Duodenal mucosa (tissue), 2 donors: ENCODE data around the gene MYO15A.

ENCODE experiments used
- H3K27ac ChIP-seq: one replicate; pipeline ENCODE4 v1.7.0; 2013; ENCODE audit warnings: low read depth, low read length
- H3K27me3 ChIP-seq, 2 donors: one replicate each; pipeline ENCODE4 v1.7.0; 2013; ENCODE audit warnings: low read length in 2 of 2, control low read depth in 1 of 2; ENCODE audit not compliant: insufficient read depth in 2 of 2, control insufficient read depth in 1 of 2
- H3K36me3 ChIP-seq, 2 donors: one replicate each; pipeline ENCODE4 v1.7.0; 2013; ENCODE audit warnings: low read length in 2 of 2, control low read depth in 1 of 2; ENCODE audit not compliant: insufficient read depth in 2 of 2, control insufficient read depth in 1 of 2
- H3K4me1 ChIP-seq, 2 donors: one replicate each; pipeline ENCODE4 v1.7.0; 2013; ENCODE audit warnings: low read length in 2 of 2, control low read depth in 1 of 2; ENCODE audit not compliant: insufficient read depth in 2 of 2, control insufficient read depth in 1 of 2
- H3K4me3 ChIP-seq, 2 donors: one replicate each; pipeline ENCODE4 v1.7.0; 2013; ENCODE audit warnings: low read length in 2 of 2, low read depth in 1 of 2
- H3K9ac ChIP-seq, 2 donors: one replicate each; pipeline ENCODE4 v1.7.0; 2013; ENCODE audit warnings: low read length in 2 of 2, low read depth in 1 of 2
- H3K9me3 ChIP-seq, 2 donors: one replicate each; pipeline ENCODE4 v1.7.0; 2013; ENCODE audit warnings: low read length in 2 of 2, control low read depth in 1 of 2; ENCODE audit not compliant: control insufficient read depth in 1 of 2

The MYO15A gene, protein sequence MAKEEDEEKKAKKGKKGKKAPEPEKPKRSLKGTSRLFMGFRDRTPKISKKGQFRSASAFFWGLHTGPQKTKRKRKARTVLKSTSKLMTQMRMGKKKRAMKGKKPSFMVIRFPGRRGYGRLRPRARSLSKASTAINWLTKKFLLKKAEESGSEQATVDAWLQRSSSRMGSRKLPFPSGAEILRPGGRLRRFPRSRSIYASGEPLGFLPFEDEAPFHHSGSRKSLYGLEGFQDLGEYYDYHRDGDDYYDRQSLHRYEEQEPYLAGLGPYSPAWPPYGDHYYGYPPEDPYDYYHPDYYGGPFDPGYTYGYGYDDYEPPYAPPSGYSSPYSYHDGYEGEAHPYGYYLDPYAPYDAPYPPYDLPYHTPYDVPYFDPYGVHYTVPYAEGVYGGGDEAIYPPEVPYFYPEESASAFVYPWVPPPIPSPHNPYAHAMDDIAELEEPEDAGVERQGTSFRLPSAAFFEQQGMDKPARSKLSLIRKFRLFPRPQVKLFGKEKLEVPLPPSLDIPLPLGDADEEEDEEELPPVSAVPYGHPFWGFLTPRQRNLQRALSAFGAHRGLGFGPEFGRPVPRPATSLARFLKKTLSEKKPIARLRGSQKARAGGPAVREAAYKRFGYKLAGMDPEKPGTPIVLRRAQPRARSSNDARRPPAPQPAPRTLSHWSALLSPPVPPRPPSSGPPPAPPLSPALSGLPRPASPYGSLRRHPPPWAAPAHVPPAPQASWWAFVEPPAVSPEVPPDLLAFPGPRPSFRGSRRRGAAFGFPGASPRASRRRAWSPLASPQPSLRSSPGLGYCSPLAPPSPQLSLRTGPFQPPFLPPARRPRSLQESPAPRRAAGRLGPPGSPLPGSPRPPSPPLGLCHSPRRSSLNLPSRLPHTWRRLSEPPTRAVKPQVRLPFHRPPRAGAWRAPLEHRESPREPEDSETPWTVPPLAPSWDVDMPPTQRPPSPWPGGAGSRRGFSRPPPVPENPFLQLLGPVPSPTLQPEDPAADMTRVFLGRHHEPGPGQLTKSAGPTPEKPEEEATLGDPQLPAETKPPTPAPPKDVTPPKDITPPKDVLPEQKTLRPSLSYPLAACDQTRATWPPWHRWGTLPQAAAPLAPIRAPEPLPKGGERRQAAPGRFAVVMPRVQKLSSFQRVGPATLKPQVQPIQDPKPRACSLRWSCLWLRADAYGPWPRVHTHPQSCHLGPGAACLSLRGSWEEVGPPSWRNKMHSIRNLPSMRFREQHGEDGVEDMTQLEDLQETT (N-terminal part only)

DNA sequence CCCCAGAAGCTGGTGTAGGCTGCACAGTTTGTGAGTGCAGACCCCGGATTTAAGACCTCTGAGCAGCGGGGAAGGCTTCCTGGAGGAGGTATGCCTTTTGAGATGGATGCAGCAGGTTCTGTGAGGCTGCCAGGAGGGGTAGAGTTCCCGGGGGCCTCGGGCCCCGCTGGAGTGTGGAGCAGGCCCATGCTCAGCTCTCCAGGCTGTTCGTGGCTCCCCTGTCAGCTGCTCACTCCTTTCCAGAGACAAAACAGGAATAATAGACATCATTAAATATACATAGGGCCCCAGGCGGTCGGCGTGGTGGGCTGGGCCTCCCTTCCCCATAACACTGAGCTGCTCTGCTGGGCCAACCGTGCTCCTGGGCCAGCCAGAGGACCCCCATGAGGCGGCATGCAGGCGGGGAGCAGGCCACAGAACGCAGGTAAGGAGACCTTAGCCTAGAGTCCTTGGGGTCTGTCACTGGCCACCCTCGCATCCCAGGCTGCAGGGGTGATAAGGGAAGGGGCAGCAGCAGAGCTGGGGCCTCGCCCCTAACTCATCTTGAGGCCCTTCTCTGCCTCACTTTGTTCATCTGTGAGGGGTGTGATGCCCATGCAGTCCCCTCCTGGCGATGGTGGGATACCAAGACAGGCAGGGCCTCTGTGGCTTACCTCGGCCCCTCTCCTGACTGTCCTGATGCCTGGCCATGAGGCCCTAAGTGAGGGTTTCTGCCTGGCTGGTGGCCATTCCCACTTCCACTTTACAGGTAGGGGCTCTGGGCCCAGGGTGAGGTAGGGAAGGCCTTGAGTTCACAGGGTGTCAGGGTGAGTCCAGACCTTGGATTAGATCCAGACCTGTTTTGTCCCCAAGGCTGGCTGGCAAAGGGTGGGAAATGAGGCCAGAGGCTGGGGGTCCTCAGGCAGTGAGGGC lies at the start of gene MYO15A:
Gene MYO15A (plus strand): TSS at position 356 of the 912 bp plus-strand sequence. CDS start 10,045 bp downstream, outside the sequence.
- Histone ChIP-seq H3K27ac (no peak within 1 kb of the TSS), H3K36me3 (peaks cover 6 to 18% of the 10 kb centered on the region in 2 donors), H3K4me1 (no peaks in the 10 kb centered on the region), H3K27me3 (no peaks in the 10 kb centered on the region), H3K4me3 (no peak within 1 kb of the TSS), H3K9ac (no peak within 1 kb of the TSS), H3K9me3 (no peaks in the 10 kb centered on the region)

DNA sequence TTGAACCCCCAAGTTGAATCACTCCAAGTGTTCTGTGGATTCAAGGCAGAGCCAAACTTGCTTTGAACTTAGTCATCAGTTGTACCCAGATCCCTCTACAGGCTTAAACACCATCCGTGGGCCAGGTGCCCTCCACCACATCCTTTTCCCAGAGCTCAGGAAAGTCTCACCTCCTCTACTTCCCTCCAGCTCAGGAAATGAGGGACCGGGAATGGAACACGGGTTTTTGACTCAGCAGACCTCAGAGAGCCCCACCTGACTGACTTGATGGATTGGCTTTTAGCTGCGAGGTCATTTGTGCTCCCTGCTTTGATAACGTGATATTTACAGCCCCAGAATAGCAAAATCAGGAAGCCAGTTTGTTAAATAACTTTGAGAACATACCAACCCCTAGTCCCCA lies 49.3 kb upstream of the MYO15A start:
- Histone ChIP-seq H3K36me3 (peaks cover 29 to 51% of the 10 kb centered on the region in 2 donors), H3K4me1 (no peaks in the 10 kb centered on the region), H3K27me3 (no peaks in the 10 kb centered on the region), H3K4me3 (no peak overlapping the region), H3K27ac (no peak overlapping the region), H3K9ac (no peak overlapping the region), H3K9me3 (no peaks in the 10 kb centered on the region)

DNA sequence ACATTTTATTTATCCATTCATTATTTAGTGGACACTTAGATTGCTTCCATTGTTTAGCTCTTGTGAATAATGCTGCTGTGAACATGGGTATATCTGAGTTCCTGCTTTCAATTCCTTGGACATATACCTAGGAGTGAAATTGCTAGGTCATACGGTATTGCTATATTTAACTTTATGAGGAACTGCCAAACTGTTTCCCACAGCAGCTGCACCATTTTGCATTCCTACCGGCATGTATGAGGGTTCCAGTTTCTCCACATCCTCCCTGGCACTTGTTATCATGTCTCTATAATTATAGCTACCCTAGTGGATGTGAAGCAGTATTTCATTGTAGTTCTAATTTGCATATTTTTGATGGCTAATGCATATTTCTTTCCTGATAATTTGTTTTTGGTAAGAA lies 44.5 kb upstream of the MYO15A start:
- Histone ChIP-seq H3K27ac (no peak overlapping the region), H3K9ac (no peak overlapping the region), H3K36me3 (peaks cover 9 to 51% of the 10 kb centered on the region in 2 donors), H3K9me3 (no peaks in the 10 kb centered on the region), H3K4me3 (no peak overlapping the region), H3K27me3 (no peaks in the 10 kb centered on the region), H3K4me1 (no peaks in the 10 kb centered on the region)

DNA sequence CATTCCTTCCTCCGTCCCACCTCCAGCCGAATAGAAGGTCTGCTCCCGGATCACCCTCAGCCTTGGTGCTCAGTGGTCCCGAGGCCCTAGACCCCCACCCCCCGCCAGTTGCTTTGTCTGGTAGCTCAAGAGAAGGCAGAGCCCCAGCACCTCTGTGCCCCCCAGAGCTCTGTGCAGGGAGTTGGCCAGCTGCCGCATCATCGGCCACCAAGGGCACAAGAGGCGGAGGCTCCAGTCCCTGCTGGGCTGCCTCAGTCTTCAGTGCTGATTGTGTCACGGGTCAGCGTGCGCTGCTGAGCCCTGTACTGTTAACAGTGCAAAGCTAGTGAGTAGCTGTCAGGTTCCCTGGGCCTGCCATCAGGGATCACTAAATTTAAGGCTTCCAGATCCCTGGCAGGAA lies 43.0 kb upstream of the MYO15A start:
- peaks cover 6 to 46% of the 10 kb centered on the region in 2 donors for H3K36me3 ChIP-seq
- H3K9me3 ChIP-seq: no peaks in the 10 kb centered on the region
- no peak overlapping the region for H3K9ac ChIP-seq
- no peak overlapping the region for H3K27ac ChIP-seq
- no peaks in the 10 kb centered on the region for H3K27me3 ChIP-seq
- no peak overlapping the region for H3K4me3 ChIP-seq
- no peaks in the 10 kb centered on the region for H3K4me1 ChIP-seq

DNA sequence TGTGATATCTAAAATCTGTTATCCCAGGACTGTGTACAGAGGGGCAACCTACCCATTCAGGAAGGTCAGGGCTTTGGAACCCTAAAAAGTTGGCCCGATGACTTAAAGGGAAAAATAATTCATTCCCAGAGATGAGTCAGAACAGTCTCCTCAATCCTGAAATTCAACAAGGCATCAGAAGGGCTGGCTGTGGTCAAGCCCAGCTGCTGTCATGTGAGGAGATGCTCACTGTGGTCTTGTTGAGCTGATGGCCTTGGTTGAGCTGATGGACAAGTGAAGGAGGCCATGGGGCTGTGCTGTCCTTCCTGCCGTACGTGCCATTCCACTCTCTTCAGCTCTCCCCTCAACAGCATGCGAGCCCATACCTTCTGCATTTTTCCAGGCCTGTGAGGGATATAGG lies 41.7 kb upstream of the MYO15A start:
- Histone ChIP-seq H3K27me3 (no peaks in the 10 kb centered on the region), H3K27ac (no peak overlapping the region), H3K9me3 (no peaks in the 10 kb centered on the region), H3K9ac (no peak overlapping the region), H3K4me1 (peaks cover 0 to 4% of the 10 kb centered on the region in 2 donors), H3K4me3 (no peak overlapping the region), H3K36me3 (peaks cover 2 to 36% of the 10 kb centered on the region in 2 donors)

DNA sequence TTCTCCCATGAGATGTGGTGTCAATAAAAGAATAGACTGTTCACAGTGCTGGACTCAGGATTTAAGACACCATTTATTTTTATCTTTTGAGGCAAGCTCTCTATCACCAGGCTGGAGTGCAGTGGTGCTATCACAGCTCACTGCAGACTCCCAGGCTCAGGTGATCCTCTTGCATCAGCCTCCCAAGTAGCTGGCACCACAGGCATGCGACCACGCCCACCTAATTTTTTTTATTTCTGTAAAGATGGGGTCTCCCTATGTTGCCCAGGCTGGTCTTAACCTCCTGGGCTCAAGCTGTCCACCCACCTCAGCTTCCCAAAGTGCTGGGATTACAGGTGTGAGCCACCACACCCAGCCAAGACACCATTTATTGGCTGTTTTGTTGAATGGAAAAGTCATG lies 39.5 kb upstream of the MYO15A start:
- Histone ChIP-seq H3K27ac (no peak overlapping the region), H3K9ac (no peak overlapping the region), H3K27me3 (no peaks in the 10 kb centered on the region), H3K36me3 (peaks cover 0 to 26% of the 10 kb centered on the region in 2 donors), H3K4me1 (peaks cover 0 to 4% of the 10 kb centered on the region in 2 donors), H3K4me3 (no peak overlapping the region), H3K9me3 (no peaks in the 10 kb centered on the region)

DNA sequence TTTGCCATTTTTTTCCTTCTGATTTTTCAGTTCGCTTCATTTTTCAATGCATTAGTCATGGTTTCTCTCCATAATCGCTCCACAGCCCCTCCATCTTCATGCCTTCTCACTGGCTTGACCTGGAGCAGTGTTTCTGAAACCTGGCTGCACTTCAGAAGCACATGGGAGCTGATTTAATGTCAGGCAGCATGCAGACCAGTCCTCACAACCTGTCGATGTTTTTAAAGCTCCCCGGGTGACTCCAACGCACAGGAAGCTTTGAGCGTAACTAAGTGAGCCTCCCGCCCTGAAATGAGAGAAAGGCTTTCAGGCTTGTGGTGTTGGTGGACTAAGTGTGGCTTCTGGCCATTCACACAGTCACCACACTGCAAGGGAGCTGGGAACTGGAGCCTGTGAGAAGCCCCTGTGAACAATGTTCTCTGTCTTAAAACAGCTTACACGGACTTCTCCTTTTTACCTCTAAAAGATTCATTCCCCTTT lies 37.7 kb upstream of the MYO15A start:
- no peaks in the 10 kb centered on the region for H3K9me3 ChIP-seq
- H3K4me3 ChIP-seq: no peak overlapping the region
- no peak overlapping the region for H3K9ac ChIP-seq

DNA sequence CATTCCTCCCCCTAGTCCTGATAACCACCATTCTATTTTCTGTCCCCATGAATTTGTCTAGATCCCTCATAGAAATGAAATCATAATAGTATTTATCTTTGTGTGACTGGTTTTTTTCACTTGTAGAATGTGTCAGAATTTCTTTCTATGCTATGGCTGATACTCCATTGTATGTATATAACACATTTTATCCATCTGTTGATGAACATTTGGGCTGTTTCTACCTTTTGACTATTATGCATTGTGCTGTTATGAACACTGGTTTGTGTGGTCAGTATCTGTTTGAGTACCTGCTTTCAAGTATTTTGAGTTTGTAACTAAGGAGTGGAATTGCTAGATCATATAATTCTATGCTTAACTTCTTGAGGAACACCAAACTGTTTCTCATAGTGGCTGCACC lies 36.8 kb upstream of the MYO15A start:
- H3K9ac ChIP-seq: no peak overlapping the region
- no peak overlapping the region for H3K27ac ChIP-seq
- H3K4me3 ChIP-seq: no peak overlapping the region
- peaks cover 0 to 5% of the 10 kb centered on the region in 2 donors for H3K36me3 ChIP-seq
- H3K27me3 ChIP-seq: peaks cover 0 to 3% of the 10 kb centered on the region in 2 donors
- H3K9me3 ChIP-seq: no peaks in the 10 kb centered on the region
- peaks cover 0 to 4% of the 10 kb centered on the region in 2 donors for H3K4me1 ChIP-seq

More for the DNA sequence above, 37.7 kb upstream of the MYO15A start:
- H3K36me3 ChIP-seq: peaks cover 0 to 11% of the 10 kb centered on the region in 2 donors
- H3K27ac ChIP-seq: no peak overlapping the region
- peaks cover 0 to 3% of the 10 kb centered on the region in 2 donors for H3K27me3 ChIP-seq
- peaks cover 0 to 4% of the 10 kb centered on the region in 2 donors for H3K4me1 ChIP-seq
